ELF-1 (cell line): ENCODE data around the gene KDM2B.

ENCODE experiments used
- DNase-seq: peaks from one replicate; pipeline ENCODE4 v3.0.0-alpha.2; 2016; ENCODE audit warnings: low read depth, low spot score

Gene KDM2B

GRCh38 chr12:121530600-121531355 is 50.0 kb downstream of the KDM2B start:
- peak; percentile 81 for DNase-seq

GRCh38 chr12:121529184-121529583 is 51.6 kb downstream of the KDM2B start:
- DNase-seq: no peak

DNA sequence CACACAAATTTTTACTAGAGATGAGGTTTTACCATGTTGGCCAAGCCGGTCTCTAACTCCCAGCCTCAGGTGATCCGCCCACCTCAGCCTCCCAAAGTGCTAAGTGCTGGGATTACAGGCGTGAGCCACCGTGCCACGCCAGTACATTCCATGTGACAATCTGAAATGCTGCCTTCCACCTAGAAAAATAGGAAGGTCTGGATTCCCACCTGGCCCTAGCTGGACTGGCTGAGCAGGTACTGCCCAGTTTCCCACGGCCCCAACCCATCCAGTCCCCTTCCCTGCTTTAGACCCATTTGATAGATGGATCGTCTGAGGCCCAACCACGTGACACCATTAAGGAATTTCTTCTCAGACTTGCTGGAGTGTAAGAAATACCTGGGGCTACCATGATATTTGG is 55.4 kb downstream of the KDM2B start:
- DNase-seq: no peak

- DNase-seq: no peak
Measured at GRCh38 chr12:121524196-121524916, 56.5 kb downstream of the KDM2B start.

- no peak for DNase-seq
Measured at GRCh38 chr12:121523741-121524140, 57.1 kb downstream of the KDM2B start.

- DNase-seq: no peak
Measured at GRCh38 chr12:121522971-121523370, 57.9 kb downstream of the KDM2B start.

GRCh38 chr12:121520586-121521086 is 60.2 kb downstream of the KDM2B start:
- DNase-seq: peak; percentile 36

GRCh38 chr12:121520119-121520518 is 60.7 kb downstream of the KDM2B start:
- no peak for DNase-seq

GRCh38 chr12:121519227-121519626 is 61.6 kb downstream of the KDM2B start:
- no peak for DNase-seq

DNA sequence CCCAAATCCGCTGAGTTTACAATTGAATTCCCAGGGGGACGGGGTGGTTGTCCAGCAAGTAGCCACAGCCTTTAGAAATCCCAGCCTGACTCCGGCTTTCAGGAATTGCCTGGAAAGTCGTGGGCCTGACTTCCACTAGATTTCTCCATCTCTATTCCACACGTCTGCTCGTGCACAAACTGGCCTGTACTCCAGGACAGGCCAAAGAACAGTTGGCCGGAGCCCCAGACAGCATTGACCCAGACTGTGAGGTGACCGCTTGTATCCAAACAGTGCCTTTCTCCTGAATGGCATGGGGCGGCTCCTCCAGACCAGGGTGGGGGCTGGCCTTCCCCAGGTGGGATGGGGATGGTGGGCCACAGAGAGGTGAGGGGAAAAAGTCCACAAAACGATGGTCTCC is 62.2 kb downstream of the KDM2B start:
- no peak for DNase-seq

DNA sequence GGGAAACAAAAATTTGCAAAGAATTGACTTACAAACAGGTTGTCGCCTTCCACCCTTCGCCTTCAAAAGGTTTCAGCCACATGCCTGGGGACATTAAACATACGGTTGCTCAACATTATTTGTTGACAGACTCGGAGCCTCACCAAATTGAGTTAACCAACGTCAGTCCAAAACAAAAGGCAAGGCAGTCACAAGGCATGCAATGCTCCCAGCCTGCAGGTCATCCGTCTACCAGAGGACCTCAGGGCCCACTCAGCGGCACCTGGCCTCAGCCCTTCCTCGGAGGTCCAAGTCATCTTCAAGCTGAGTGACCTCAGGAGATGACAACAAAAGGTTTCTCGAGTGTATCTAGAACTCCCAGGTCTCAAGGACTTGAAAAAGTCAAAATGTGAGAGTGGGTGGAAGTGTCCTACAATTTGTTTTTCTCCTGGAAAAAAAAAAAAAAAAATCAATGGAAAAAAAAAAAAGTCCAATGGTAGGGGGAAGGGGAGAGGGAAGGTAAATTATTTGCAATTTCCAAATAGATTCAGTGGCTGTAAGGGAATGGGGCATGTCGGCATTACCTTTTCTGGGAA is 64.3 kb downstream of the KDM2B start:
- peak; percentile 92 for DNase-seq

GRCh38 chr12:121515615-121516014 is 65.2 kb downstream of the KDM2B start:
- DNase-seq: peak; percentile 63

DNA sequence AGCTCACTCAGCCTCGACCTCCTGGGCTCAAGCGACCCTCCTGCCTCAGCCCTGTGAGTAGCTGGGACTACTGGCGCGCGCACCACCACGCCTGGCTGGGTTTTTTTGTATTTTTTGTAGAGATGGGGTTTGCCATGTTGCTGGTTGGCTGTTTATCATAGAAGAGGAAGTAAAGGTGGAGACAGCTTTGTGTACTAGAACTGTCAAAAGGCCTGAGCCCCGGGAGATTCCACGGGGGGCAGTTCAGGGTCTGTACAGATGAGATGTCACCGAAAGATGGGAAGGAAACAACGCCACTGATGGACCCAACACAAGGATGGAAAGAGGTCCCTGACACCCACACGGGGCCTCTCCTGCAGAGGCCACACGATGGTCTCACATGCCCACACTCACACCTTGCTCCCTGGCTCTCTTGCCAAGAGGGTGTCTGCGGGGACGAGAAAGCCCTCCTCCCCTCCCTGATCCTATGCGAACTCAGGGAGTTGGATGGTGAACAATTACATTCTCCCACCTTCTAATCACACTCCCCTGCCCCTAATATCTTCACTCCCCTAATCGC is 66.6 kb downstream of the KDM2B start:
- no peak for DNase-seq

GRCh38 chr12:121513464-121514183 is 67.2 kb downstream of the KDM2B start:
- peak; percentile 82 for DNase-seq

DNA sequence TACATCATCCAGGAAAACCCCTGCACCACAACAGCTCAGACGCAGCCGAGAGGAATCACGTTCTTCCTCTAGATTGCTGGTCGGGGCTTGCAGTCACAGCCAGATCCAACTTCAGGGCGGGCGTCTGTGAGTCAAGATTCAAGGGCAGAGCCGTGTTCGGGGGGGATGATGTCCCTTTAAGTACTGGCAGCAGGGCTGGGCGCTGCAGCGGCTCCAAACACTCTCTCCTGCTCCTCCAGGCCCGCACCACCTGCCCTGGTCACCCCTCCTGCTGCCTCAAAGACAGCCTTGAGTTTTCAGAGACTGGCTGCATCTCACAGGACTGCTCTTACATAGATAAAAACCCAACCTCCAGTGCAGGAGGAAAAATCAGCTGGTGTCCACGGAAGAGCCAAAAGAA is 68.3 kb downstream of the KDM2B start:
- no peak for DNase-seq

- DNase-seq: no peak
Measured at GRCh38 chr12:121511916-121512315, 68.9 kb downstream of the KDM2B start.

DNA sequence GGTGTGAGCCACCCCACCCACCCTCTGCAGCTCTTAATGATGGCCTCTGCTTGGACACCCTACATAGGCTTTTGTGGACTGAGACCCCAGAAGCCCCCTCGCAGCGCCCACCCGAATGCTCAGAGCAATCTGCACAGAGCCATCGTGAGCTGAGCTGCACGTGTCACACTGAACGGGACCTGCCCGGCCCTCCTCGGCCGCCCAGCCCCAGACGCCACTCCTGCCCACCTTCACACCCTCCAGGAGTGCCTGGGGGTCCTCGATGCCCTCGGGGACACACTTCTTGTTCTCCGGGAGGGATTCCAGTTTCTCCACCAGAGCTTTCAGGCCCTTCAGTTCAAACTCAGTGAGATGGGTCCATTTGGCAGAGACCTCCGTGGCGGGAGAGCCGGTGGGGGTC is 71.5 kb downstream of the KDM2B start:
- DNase-seq: no peak

GRCh38 chr12:121508533-121508932 is 72.3 kb downstream of the KDM2B start:
- DNase-seq: no peak

DNA sequence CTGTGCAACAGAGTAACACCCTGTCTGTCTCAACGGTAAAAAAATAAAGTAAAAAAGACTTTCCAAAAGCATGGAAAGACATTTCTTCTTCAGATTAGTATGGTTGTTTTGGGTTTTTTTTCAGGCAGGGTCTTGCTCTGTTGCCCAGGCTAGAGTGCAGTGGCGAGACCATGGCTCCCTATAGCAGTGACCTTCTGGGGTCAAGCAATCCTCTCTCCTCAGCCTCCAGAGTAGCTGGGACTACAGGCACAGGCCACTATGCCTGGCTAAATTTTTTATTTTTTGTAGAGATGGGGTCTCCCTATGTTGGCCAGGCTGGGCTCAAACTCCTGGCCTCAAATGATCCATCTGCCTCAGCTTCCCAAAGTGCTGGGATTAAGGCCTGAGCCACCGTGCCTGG is 72.8 kb downstream of the KDM2B start:
- DNase-seq: no peak

DNA sequence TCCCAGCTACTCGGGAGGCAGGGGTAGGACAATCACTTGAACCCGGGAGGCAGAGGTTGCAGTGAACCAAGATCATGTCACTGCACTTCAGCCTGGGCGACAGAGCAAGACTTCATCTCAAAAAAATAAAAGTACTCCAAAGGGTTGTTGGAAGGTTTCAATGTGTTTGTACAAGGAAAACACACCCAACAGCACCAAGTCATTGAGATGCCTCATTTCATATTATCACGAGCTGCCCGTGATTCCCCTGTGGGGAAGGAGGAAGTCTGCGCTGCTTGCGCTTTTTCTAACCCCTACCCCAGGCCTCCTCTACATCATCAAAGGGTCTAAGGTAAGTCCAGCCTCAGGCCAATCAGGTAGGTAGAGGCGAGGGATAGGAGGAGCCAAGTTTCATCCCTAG is 73.6 kb downstream of the KDM2B start:
- no peak for DNase-seq

DNA sequence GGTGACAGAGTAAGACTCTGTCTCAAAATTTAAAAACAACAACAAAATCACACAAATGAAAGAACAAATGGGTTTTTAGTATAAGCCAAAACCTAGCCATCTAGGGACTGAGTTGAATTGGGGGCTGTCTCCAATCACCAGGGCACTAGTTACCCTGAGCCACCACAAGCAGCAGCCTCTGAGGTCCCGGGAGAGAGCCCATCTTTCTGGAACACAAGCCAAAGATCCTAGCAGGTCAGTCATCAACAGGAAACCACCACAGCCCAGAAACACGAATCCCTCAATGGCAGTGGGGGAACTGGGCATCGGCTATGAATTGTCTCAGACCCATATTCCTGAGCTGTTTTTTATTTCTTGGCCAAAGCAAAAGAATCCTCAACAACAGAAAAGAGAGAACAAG is 75.3 kb downstream of the KDM2B start:
- DNase-seq: no peak

DNA sequence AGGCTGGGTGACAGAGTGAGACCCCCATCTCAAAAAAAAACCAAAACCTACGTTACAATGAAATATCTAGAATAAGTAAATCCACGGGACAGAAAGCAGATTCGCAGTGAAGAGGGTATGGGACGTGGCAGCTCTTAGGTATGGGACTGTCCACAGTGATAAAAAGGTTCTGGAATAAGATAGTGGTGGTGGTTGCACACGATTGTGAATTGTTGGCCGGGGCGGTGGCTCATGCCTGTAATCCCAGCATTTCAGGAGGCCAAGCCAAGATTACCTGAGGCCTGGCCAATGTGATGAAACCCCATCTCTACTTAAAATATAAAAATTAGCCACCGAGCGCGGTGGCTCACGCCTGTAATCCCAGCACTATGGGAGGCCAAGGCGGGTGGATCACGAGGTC is 76.3 kb downstream of the KDM2B start:
- DNase-seq: no peak
